ENCODE data around the gene FANCG.

Gene FANCG

DNA sequence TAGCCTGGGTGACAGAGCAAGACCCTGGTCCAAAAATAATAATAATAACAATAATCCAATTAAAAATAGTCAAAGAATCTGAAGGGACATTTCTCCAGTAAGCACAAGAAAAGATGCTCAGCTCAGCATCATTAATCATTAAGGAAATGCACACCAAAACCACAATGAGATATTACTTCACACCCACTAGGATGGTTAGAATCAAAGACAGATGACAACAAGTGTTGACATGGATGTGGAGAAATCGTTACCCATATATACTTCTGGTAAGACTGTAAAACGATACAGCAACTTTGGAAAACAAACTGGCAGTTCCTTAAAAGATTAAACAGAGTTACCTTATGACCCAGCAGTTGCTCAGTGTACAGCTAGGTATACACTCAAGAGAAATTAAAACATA lies 5.3 kb upstream of the FANCG start:
- Histone ChIP-seq H3K9ac (ENCODE audit: low read depth, low read length, poor library complexity, severe bottlenecking) (no peak overlapping the region), H3F3A (ENCODE audit: low read depth) (no peaks in the 10 kb centered on the region), H3K79me2 (ENCODE audit: insufficient read depth, low read length) (no peaks in the 10 kb centered on the region), H3K27me3 (ENCODE audit: insufficient read depth, low read length, poor library complexity, severe bottlenecking) (no peaks in the 10 kb centered on the region), H4K20me1 (ENCODE audit: insufficient read depth, low read length, poor library complexity, severe bottlenecking) (no peaks in the 10 kb centered on the region), H3K4me2 (ENCODE audit: low read depth, low read length, poor library complexity, severe bottlenecking) (no peak overlapping the region), H2AFZ (ENCODE audit: low read length) (no peak overlapping the region), H3K36me3 (ENCODE audit: insufficient read depth, low read length) (no peaks in the 10 kb centered on the region), H3K9me2 (replicated peaks; ENCODE audit: low read depth, low read length) (no peaks in the 10 kb centered on the region), H3K4me3 (ENCODE audit: low read length, poor library complexity, severe bottlenecking) (no peak overlapping the region), H3K9me3 (ENCODE audit: insufficient read depth, low read depth, low read length) (no peaks in the 10 kb centered on the region), H3K4me1 (ENCODE audit: insufficient read depth, low read length, poor library complexity, severe bottlenecking) (peaks cover 3% of the 10 kb centered on the region)
- TF ChIP-seq, protein P1, sequence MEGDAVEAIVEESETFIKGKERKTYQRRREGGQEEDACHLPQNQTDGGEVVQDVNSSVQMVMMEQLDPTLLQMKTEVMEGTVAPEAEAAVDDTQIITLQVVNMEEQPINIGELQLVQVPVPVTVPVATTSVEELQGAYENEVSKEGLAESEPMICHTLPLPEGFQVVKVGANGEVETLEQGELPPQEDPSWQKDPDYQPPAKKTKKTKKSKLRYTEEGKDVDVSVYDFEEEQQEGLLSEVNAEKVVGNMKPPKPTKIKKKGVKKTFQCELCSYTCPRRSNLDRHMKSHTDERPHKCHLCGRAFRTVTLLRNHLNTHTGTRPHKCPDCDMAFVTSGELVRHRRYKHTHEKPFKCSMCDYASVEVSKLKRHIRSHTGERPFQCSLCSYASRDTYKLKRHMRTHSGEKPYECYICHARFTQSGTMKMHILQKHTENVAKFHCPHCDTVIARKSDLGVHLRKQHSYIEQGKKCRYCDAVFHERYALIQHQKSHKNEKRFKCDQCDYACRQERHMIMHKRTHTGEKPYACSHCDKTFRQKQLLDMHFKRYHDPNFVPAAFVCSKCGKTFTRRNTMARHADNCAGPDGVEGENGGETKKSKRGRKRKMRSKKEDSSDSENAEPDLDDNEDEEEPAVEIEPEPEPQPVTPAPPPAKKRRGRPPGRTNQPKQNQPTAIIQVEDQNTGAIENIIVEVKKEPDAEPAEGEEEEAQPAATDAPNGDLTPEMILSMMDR (conservative IDR thresholded peaks at IDR 0.05; ENCODE audit: low read length) = no peak
- TF ChIP-seq EZH2phosphoT487 (IDR thresholded peaks at IDR 0.05; ENCODE audit: borderline replicate concordance) = no peak

GRCh38 chr9:35079041-35079425 lies 709 bp downstream of the FANCG start:
- Histone ChIP-seq H4K20me1 (ENCODE audit: insufficient read depth, low read length, poor library complexity, severe bottlenecking) (peaks cover 10% of the 10 kb centered on the region), H3K9me3 (ENCODE audit: insufficient read depth, low read depth, low read length) (no peaks in the 10 kb centered on the region), H3K4me2 (ENCODE audit: low read depth, low read length, poor library complexity, severe bottlenecking) (peak overlapping the region; percentile 93), H3K9me2 (replicated peaks; ENCODE audit: low read depth, low read length) (no peaks in the 10 kb centered on the region), H3K4me1 (ENCODE audit: insufficient read depth, low read length, poor library complexity, severe bottlenecking) (peaks cover 38% of the 10 kb centered on the region), H3F3A (ENCODE audit: low read depth) (no peaks in the 10 kb centered on the region), H3K36me3 (ENCODE audit: insufficient read depth, low read length) (peaks cover 6% of the 10 kb centered on the region; the same call in 1 of the 2 replicates), H3K9ac (ENCODE audit: low read depth, low read length, poor library complexity, severe bottlenecking) (peak overlapping the region; percentile 89), H3K79me2 (ENCODE audit: insufficient read depth, low read length) (peaks cover 44% of the 10 kb centered on the region), H2AFZ (ENCODE audit: low read length) (peak overlapping the region; percentile 92), H3K27me3 (ENCODE audit: insufficient read depth, low read length, poor library complexity, severe bottlenecking) (no peaks in the 10 kb centered on the region), H3K4me3 (ENCODE audit: low read length, poor library complexity, severe bottlenecking) (peak overlapping the region; percentile 88)
- TF ChIP-seq, protein P1 (conservative IDR thresholded peaks at IDR 0.05; ENCODE audit: low read length) = no peak
- no peak for TF ChIP-seq EZH2phosphoT487 (IDR thresholded peaks at IDR 0.05; ENCODE audit: borderline replicate concordance)

GRCh38 chr9:35078066-35078465 lies 1.7 kb downstream of the FANCG start:
- Histone ChIP-seq H3K9ac (ENCODE audit: low read depth, low read length, poor library complexity, severe bottlenecking) (peak overlapping the region; percentile 89), H3K4me3 (ENCODE audit: low read length, poor library complexity, severe bottlenecking) (peak overlapping the region; percentile 88), H3K9me3 (ENCODE audit: insufficient read depth, low read depth, low read length) (no peaks in the 10 kb centered on the region), H3K36me3 (ENCODE audit: insufficient read depth, low read length) (peaks cover 6% of the 10 kb centered on the region; the same call in 1 of the 2 replicates), H3F3A (ENCODE audit: low read depth) (no peaks in the 10 kb centered on the region), H3K27me3 (ENCODE audit: insufficient read depth, low read length, poor library complexity, severe bottlenecking) (no peaks in the 10 kb centered on the region), H3K9me2 (replicated peaks; ENCODE audit: low read depth, low read length) (no peaks in the 10 kb centered on the region), H2AFZ (ENCODE audit: low read length) (no peak overlapping the region), H3K4me2 (ENCODE audit: low read depth, low read length, poor library complexity, severe bottlenecking) (peak overlapping the region; percentile 93), H3K79me2 (ENCODE audit: insufficient read depth, low read length) (peaks cover 44% of the 10 kb centered on the region), H3K4me1 (ENCODE audit: insufficient read depth, low read length, poor library complexity, severe bottlenecking) (peaks cover 40% of the 10 kb centered on the region), H4K20me1 (ENCODE audit: insufficient read depth, low read length, poor library complexity, severe bottlenecking) (peaks cover 10% of the 10 kb centered on the region)
- no peak for TF ChIP-seq EZH2phosphoT487 (IDR thresholded peaks at IDR 0.05; ENCODE audit: borderline replicate concordance)
- TF ChIP-seq, protein P1 (conservative IDR thresholded peaks at IDR 0.05; ENCODE audit: low read length) = no peak
